Putamen (tissue), 1 donor: ENCODE measurements around the gene KHSRP.
A peak's percentile ranks its signal among the peaks of the same experiment; 100 is the strongest.

ENCODE experiments used
- DNase-seq: peaks from one replicate; pipeline ENCODE4 v3.0.0-alpha.2; 2016; ENCODE audit warnings: low spot score

KHSRP gene

DNA sequence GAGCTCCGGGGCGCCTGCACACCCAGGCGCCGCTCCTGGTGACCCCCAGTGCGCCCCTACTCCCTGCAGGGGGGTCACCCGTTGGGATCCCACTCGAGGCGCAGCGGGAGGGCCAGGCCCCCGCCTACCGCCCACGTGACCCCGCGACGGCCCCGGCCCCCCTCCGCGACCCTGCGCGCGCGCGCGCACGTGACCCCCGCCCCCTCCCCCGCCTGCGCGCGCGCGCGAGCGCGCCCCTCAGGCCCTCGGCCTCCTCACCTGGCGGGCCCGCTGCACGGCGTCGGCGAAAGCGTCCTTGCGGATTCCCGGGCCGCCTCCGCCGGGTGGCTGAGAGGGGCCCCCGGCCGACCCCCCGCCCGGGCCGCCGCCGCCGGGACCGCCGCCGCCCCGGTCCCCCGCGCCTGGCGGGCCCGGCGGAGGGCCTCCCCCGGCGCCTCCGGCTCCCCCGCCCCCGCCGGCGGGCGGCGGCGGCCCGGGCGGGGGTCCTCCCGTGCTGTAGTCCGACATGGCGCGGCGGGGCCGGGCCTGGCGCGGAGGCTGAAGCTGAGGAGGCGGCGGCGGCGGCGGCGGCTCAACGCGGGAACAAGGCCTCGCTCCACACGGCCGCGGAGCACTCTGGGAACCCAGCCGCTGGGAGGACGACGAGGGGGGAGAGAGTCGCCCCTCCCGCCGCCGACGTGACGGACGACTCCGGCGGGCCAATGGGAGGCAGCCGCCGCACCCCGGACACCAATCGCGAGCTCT is at the start of gene KHSRP:
Gene KHSRP (minus strand): TSS at position 617 of the 744 bp plus-strand sequence. CDS start 110 bp downstream, at position 507.
- no peak for DNase-seq

DNA sequence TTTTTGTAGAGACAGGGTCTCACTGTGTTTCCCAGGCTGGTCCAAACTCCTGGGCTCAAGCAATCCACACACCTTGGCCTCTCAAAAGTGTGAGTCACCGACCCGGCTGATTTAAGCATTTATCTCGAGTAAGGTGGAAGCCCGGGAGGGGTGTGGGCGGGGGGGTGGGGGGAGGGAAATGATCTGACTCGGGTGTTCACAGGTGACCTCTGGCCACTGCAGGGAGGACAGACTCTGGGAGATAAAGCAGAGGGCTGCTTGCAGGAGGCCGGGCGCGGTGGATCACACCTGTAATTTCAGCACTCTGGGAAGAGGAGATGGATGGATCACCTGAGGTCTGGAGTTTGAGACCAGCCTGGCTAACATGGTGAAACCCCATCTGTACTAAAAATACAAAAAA is 49.0 kb upstream of the KHSRP start:
- no peak for DNase-seq

DNA sequence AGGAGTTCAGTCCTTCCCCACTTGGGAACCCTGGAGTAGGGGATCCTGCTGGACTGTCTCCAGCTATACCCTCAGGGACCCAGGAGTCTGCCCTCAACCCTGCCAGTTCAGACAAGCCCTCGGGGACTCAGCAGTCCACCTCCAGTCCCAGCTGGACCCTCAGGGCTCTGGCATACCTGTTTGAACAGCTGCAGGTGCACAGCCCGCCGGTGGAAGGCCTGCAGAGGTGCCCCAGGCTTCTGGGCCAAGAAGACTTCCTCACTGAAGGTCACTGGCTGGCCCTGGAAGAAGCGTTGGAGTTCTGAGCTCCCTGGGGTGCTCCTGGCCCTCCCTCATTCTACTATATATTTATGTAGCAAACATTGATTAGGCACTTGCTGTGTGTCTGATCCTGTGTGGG is 48.1 kb upstream of the KHSRP start:
- no peak for DNase-seq

DNA sequence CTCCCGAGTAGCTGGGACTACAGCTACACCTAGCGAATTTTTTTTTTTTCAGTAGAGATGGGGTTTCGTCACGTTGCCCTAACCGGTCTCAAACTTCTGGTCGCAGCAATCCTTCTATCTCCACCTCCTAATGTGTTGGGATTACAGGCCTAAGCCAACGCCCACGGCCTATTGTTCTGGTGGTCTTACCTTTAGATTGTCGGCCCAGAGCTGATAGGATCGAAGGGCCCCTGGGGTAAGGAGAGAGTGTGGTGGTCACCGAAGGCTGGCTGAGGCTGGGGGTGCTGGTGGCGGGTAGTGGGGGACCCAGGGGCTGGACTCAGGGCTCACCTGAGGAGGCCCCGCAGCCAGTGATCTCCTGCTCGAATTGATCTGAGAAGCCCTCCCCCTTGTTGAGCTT is 46.5 kb upstream of the KHSRP start:
- no peak for DNase-seq

DNA sequence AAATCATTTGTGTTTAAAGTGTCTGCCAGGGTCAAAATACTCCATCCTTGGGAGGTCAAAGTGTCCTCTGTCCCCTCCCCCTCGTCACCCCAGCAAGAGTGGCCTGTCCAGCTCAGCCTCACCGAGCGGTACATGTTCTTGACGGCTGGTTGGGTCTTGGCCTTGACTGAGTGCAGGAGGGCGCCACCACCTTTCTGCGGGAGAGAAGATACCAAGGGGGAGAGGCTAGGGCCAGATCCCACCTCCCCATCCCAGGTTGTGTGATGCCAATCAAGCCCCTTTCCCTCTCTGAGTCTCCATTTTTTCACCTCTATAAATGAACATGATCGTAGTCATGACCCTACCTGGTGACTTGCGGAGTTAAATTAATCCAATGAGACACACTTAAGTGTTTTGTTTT is 45.6 kb upstream of the KHSRP start:
- no peak for DNase-seq

- DNase-seq: no peak
Observed at GRCh38 chr19:6467384-6467783, 42.8 kb upstream of the KHSRP start.

GRCh38 chr19:6466526-6467248 is 42.1 kb upstream of the KHSRP start:
- no peak for DNase-seq

DNA sequence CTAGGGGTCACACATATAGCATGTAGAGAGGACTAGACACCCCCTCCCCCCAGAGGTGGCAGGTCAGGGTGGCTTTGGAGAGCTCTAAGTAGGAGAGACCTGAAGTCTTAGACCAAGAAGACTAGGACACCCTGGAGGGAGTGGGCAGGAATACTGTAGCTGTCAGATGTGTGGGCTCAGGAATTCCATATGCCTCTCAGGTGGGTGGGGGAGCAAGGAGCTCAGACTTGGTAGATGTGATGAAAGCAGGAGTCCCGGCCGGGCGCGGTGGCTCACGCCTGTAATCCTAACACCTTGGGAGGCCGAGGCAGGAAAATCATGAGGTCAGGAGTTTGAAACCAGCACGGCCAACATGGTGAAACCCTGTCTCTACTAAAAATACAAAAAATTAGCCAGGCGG is 41.1 kb upstream of the KHSRP start:
- DNase-seq: no peak

DNA sequence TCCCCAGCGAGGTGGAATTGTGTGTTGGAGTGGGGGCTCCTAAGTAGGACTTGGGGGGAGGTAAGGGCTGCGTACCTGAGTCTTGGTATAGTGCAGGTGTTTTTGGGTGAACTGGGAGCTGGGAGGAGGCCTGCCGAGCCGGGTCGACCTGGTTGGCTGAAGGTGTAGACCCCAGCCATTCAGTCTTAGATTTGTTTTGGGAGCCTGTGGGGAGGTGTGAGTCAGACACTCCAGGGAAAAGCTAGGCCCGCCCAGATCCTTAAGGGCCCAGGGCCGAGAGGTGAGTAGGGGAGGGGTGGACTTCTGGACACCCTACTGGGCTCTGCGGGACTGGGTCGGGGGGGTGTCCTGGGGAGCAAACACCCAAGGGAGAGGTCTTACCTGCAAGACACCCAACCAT is 40.4 kb upstream of the KHSRP start:
- DNase-seq: no peak

- no peak for DNase-seq
Observed at GRCh38 chr19:6464070-6464873, 39.7 kb upstream of the KHSRP start, which contains the start of gene CRB3. Gene CRB3, plus strand, starts transcription at chr19:6464271. Its CDS starts 431 bp downstream, at chr19:6464702.

DNA sequence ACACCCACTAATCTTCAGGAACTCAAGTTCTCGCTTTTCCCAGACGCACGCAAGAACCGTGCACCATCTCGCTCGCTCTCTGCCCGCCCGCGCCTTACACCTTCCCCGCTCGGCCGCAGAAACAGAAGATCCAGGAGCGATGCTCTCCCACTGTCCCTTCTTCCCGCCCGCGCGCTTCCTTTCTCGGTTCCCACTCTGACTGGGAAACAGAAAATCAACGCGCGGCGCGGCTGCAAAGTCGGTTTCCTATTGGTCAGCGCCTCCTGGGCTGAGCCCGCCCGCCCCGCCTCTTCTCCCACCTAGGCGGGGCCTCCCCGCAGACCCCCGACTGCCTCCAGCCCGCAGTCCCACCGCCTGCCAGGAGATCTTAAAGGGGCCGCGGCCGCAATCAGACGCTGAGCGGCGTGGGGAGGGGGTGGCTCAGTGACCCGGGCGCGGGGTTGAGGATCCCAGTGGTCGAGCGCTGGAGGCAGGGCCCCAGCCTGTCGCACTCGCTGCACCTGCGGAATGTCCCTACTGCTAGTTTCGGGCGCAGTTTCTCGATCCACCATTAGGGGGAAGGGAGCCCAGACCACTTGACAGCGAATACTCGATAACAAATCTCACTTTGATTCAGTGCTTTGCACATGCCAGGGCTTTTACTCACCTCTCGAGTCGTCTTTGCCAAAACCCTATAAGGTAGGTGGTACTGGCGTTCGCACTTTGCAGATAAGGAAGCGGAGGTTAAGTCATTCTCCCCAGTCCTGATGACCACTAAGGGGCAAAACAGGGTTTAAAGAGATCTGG is 35.7 kb upstream of the KHSRP start:
- peak; percentile 99 for DNase-seq

DNA sequence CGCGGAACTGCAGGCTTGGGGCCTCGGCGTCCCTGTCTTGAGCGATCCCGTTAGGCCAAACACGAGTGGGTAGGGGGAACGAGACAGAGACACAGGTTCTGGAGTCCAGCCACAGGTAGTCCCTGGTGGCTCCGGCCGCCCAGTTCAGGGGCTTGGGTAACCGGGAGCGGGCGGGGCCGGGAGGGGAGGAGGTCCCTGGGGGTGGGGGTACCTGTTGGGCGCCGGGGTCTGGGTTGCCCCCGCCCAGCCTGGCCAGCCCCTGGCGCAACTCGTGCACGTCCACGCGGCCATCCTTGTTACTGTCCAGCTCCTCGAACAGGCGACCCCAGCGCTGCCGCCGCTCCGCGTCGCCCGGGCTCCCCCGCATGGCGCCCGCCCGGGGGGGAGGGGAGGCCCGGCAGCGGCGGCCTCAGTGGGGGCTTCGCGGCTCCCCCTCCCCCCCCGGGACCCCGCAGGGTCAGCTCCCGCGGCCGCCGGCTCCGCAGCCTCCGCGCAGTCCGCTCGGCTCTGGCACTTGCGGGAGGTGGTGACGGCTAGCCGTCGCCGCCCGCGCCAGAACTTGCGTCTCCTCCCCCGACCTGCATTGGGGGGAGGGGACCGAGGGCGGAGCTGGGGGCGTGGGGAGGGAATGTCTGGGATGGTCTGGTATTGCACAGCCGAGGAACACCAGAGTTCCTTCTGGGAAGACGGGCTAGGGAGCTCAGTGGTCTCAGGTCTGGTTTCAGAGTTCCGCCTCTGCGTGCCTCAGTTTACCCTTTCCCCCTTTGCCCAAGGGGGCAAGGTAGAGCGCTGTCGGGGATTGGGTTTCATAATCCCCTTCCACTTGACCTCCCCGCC is 34.9 kb upstream of the KHSRP start, which contains the start of gene SLC25A23:
Gene SLC25A23 (minus strand): TSS at position 531 of the 837 bp plus-strand sequence. CDS start 164 bp downstream, at position 367.
- DNase-seq: peak; percentile 79

GRCh38 chr19:6458695-6459261 is 34.2 kb upstream of the KHSRP start:
- DNase-seq: no peak

GRCh38 chr19:6457958-6458694 is 33.5 kb upstream of the KHSRP start:
- DNase-seq: no peak

DNA sequence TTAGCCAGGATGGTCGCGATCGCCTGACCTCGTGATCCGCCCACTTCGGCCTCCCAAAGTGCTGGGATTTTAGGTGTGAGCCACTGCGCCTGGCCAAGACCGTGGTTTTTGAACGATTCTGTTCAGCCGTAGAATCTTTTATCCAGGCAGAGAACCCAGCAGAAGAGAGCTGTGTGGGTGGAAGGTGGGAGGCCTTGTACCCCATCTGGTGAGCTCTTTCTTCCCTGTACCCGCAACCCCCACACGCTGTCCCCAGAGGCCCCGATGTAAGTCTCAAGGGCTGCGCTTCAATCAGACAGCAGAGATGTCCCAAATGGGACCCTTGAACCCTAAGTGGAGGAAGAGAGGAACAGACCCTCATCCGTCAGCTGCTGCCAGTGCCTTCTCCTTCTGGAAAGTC is 31.3 kb upstream of the KHSRP start:
- DNase-seq: peak; percentile 63

DNA sequence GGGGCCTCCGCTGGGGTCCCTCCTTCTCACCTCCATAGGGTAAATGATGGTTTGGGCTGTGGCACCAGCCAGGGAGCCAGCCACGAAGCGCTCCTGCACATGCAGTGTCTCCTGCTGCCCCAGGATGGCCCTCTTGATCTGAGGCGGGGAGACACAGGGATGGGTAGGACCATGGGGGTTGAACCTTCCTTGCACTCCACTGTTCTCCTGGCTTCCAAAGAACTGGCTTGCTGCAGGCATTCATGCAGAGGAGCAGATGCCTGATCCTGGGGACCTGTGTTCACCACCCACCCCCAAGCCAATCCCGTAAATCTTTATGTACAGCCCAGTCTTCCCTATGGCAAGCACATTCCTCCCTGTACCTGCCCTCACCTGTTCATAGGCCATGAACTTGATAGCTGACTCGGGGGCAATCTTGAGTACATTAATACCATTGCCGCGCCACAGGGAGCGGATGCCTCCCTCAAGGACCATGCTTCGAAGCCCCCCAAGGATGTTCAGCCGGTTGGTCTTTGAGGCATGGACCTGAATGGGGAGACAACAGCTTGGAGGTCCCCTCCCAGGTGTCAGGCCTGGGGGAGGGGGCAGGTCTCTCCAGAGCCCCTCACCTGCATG is 29.4 kb upstream of the KHSRP start:
- no peak for DNase-seq

- DNase-seq: no peak
Observed at GRCh38 chr19:6452899-6453298, 28.3 kb upstream of the KHSRP start.

- no peak for DNase-seq
Observed at GRCh38 chr19:6452223-6452614, 27.6 kb upstream of the KHSRP start.

- DNase-seq: no peak
Observed at GRCh38 chr19:6451583-6452222, 27.1 kb upstream of the KHSRP start.
